ENCODE data around the gene NECTIN1.

NECTIN1 gene

DNA sequence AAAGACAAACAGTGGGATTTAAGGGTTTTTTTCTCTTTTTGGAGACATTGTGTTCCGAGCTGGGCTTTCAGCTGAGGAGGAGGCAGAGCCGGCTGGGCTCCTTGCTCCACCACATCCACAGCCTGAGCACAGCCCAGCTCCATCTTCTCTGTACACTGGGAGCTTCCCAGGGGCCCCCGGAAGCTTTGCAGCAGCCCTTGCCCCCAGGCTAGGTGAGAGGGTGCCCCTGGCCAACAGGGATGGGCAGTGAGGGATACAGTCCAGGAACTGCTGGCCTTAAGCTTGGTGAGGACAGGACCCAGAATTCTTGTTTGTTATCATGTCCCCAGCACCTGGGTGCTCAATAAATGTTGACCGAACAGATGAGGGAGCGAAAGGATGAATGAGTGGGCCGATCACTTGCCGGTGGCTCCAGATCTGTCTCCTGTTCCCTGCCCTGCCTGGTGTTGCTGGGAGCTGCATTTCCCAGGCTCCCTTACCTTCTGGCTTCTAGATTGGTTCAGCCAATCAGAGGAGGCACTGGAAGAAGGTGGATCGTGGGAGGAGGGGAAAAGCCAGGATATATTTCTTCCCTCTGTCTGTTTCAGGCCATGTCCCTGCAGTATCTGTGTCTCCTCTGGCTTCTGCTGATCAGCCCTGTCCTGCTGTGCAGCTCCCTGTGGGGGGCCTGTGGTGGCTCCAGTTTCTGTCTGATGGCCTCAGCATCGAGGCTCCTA, 26.5 kb upstream of the NECTIN1 start:
- no peak for DNase-seq (ENCODE audit: low read depth in 3 of 3, low spot score in 1 of 3)

DNA sequence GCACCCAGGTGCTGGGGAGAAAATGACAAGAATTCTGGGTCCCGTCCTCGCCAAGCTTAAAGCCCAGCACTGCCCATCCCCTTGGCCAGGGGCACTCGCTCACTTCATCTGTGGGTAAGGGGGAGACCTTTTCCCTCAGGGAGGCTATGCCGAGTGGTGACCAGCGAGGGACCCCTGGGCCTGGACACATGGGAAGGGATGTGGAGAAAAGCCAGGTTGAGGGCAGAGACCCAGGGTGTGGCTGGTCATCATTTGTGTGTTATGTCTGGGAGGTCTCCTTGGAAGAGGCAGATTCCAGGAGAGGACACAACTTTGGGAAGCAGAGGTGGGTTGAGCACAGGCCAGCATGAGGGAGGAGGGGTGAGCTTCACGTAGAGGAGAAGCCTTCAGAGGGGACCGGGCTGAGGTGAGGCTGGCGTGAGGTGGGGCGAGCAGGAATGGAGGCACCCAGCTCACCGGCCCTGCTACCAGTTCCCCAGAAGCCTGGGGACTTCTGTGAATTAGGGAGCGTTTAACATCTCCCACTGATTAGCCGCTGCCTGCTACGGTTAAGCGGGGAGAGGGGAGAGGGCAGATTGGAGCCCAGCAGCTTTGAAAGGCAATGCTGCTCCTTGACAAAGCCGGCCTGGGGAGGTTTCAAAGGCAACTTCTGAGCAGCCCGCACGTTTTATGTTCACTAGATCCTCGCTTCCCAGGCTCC, 25.8 kb upstream of the NECTIN1 start:
- no peak for DNase-seq (ENCODE audit: low read depth in 3 of 3, low spot score in 1 of 3)

DNA sequence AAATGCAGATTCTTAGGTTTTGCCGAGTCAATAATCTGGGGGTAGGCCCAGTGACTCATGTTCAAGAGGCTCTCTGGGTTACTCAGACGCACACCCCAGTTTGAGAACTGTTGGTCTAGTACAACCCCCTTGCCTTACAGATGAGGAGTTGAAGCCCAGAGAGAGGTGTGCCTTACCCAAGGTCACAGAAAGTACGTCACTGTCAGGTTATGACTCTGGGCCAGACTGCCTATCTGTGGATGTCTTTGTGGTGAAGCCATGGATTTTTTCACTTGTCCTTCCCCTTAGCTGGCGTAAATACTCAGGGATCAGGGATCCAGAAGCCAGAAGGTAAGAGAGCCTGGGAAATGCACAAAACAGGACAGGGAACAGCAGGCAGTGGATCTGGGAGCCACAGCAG, 25.2 kb upstream of the NECTIN1 start:
- no peak for DNase-seq (ENCODE audit: low read depth in 3 of 3, low spot score in 1 of 3)

DNA sequence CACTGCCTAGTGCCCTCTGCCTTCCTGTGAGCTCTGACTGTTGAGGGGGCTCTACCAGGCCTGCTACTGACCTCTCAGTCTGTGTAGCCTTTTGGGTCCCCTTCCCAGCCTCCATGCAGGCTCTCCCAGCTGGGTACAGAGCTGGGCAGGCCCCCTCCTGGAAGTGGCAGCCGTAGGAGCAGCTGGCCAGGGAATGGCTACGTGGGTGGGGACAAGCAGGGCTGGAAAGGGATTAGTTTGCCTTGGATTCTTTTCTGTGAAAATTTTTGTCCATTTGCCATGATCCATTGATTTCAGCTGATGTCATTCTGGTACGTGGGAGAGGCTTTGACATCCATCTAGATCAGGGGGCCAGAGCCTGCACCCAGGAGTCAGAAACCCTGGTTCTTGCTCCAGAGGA, 23.9 kb upstream of the NECTIN1 start:
- no peak for DNase-seq (ENCODE audit: low read depth in 3 of 3, low spot score in 1 of 3)

DNA sequence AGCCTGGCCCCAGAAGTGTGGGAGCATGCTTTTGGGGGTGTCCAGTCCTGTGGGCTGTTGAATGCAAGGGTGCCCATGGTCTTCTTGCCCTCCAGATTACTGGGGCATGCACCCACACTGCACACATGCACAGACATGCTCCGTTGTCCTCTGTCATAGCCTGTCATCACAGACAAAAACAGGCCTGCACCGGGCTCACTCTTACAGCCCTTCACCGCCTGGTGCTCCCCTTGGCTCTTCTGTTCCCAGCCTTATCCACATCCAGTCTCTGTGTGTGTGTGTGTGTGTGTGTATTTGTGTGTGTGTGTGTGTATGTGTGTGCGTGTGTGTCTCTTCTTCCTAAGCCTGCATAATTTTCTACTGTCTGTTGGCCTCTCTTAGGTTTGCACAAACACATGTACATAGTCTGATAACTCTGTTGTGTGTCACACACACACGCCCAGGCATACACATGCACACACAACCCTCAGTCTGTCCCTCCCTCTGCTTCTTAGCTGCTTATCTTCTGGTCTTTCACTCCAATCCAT, 23.4 kb upstream of the NECTIN1 start:
- DNase-seq (ENCODE audit: low read depth in 3 of 3, low spot score in 1 of 3), result no peak

DNA sequence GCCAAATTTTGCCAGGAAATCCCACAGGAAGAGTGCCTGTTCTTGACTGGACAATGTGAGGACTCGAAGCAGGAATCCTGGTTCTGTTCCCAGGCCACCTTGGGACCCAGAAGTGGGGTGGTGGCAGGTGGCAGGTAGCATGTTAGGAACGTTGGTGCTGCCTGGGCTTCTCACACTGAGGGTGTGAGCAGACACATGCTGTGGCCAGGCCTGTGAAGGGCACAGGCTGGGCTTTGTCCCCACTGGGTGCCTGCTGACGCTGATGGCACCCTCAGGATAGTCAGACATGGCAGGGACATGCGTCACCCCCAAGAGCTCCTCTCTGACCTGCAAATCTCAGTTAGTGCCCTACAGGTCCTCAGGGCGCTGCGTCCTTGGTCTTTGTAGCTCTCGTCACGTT, 21.1 kb upstream of the NECTIN1 start:
- DNase-seq (ENCODE audit: low read depth in 3 of 3, low spot score in 1 of 3), result no peak

DNA sequence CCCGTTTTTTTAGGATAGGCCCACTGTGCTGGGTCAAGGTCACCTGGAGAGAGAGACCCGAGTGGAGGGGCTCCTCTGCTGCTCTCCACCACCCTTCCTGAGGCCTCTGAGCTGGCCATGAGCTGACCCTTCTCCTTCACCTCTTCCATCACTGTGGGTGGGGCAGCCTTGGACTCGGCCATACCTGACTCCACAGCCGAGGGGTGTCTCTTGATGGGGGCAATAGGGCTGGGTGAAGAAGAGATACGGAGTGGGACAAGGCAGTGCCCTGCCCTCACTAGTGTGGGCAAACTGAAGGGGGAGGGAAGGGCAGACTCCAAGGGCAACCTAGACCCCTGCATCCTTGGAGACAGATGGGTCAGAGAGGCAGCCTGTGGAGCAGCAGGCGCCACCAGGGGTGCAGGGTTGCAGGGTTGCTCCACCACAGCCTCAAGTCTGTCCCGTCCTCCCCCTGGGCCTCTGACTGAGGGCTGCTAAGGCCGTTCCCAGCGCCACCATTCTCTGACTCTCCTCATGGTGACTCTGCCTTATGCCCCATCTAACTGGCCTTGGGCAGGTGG, 20.1 kb upstream of the NECTIN1 start:
- no peak for DNase-seq (ENCODE audit: low read depth in 3 of 3, low spot score in 1 of 3)

DNA sequence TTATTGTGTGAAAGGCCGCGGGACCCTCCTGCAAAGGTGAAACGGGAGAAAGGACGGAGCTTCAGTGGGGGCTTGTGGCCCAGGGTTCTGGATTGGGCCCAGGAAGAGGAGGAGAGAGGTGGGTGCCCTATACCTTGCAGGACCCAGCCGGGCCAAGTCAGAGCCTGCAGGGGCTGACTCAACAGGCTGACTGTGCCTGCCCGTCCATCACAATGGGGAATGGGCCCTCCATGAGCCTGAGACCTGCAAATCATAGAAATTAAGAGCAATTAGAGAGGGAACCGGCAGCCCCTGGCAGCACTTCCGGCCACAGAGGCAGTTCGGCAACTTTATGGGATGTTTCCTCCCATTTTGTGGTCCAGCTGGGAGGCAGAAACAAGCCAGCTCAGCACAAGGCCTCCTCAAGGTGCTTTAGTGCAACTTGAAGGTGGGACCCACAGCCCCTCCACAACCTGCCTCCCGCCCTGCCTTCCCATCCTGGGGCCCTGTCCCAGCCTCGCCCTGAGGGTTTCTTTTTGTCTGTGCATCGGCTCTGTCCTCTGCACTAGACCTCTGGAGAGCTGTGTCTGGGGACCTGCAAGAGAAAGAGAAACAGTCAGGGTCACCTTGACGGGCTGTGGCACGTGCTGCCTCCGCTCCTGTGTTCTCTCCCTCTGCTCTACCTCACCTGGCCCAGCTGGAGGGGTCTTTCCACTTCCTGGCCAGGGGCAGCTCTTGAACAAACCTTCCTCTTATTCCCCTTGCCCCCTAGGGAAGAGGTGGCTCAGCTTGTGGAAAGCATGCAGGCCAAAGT, 19.1 kb upstream of the NECTIN1 start:
- no peak for DNase-seq (ENCODE audit: low read depth in 3 of 3, low spot score in 1 of 3)

DNA sequence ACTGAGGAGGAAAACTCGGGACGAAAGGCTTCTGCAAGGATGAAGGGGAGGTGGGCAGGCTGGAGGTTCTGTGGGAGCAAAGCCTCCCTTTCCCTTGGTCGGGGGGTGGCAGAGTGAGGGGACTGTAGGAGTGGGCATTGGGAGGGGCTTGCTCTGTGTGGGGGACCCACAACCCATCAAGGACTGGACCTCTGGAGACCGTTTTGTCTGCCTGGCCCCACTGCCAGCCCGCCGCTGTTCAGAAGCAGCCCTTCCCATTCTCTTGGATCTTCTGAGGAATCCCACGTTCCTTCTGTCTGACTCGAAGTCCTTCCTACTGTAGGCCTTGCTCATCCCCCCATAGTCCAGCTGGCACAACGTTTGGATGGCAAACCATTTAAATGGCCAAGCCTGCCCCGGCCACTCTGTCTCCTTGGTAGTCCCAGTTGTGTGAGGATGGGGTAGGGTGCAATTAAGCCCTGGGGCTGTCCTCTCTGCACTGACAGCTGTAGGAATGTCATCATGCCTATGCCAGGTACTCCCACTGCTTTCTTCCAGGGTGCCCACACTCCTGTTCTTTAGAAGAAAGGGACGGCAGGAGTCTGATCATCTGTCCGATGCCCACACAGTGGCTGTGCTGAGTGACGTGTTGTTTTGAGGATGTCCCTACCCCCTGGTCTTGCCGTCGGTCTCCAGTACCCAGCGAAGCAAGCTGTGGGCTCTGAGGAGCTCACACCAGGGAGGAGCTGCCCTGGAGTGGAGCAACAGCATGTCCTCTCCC, 17.0 kb upstream of the NECTIN1 start:
- no peak for DNase-seq (ENCODE audit: low read depth in 3 of 3, low spot score in 1 of 3)

DNA sequence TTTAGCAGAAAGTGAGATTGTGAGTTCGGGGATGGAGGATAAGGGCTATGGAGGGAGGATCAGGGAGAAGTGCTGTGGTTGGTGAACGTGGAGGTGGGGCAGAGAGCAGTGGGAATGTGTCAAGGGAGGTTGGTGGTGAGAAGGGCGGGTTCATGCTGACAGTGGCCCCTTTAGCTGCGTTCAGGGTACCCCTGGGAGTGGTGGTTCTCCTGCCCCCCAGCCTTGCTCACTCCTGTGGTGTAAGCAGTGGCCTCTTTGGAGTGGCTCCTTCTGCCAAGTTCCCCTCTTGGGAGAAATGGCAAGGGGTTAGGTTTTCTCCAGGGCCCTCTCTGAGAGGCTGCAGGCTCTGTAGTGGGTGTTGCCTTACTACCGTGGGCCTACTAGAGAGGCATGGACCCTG, 16.1 kb upstream of the NECTIN1 start:
- no peak for DNase-seq (ENCODE audit: low read depth in 3 of 3, low spot score in 1 of 3)

DNA sequence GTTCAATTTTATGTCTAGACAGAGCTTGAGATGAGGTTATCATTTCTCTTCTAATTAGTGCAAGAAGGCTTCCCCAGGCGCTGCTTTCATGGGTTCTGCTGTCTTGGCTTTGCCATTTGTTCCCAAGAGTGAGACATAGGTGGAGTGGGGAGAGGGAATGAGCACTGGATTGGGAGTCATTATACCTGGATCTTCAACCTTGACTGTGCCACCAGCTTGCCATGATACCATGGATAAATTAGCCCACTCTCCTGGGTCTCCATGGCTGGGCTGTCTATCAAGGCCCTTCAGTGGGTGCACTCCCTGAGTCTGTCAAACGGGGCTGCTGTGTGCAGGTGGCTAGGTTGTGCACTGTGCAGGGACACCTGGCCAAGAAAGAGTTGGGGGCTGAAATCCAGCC, 15.6 kb upstream of the NECTIN1 start:
- no peak for DNase-seq (ENCODE audit: low read depth in 3 of 3, low spot score in 1 of 3)

DNA sequence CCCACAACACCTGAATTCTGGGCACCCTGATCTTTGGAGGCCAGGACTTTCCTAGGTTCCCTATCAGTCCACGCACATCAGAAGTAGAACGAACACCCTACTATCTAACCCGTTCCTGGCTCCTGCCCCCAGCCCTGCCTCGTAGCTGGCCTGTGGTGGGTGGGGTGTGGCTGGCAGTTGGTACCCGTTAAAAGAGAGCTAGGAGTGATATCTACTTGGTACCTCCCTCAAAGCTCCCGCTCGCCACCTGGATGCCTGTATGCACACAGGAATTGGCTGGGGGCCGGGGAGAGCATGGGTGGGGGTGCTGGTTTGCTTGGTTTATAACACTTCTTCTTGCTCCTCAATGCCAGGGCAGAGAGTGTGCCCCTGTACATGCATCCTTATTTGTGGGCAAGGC, 14.0 kb upstream of the NECTIN1 start:
- no peak for DNase-seq (ENCODE audit: low read depth in 3 of 3, low spot score in 1 of 3)

DNA sequence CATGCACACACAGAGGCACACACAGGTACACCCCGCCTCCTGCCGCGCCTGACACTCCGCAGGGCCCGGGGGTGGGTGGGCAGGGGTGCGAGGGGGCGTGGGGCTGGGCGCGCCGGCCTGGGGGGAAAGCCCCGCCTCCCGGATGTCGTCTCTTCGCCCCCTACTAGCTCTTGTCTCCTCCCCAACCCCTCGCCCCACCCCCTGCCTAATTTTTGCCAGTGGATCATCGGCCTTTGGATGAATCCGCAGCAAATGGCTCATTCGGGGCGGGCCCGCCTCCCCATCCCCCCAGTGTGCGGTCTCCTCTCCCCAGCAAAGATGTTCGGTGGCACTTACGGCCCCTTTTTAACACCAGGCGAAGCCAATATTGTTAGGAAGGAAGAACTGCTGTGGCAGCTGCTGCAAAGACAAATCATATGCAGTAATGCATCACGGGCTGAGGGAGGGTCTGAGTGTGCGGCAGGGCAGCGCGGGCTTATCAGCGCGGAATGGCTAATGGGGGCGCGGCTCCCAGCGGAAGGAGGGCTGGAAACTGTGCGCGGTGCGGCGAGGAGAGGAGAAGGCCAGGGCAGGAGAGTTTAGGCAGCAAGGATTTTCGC, 13.4 kb upstream of the NECTIN1 start:
- no peak for DNase-seq (ENCODE audit: low read depth in 3 of 3, low spot score in 1 of 3)

DNA sequence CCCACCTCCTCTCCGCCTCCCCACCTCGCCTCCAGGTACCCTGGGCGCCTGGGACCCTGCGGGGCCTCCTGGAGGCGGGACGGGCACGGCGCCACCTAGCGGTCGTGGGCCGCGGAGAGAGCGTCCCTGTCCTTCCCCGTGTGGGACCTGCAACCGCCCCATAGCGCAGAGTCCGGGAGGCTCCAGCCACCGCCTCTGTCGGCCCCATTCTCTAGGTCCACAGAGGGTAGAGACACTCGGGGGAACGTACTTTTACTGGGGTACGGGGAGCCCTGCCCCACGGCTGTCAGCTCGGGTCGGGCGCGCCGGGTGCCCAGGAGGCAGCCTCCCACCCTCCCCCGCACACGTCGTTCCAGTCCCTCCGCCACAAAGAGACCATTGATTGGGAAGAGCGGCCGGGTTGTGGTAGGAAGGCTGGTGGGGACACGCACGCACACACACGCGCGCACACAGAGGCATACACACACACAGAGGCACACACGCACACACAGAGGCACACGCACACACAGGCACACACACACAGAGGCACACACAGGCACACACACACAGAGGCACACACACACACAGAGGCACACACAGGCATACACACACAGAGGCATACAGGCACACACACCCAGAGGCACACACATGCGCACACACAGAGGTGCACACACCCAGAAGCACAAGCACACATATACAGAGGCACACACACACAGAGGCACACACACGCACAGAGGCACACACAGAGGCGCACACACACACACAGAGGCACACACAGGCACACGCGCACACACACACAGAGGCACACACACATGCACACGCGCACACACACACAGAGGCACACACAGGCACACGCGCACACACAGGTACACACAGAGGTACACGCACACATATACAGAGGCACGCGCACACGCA, 12.6 kb upstream of the NECTIN1 start:
- peak in 2 of 3 donors; percentile 24 to 51 for DNase-seq (ENCODE audit: low read depth in 3 of 3, low spot score in 1 of 3)

DNA sequence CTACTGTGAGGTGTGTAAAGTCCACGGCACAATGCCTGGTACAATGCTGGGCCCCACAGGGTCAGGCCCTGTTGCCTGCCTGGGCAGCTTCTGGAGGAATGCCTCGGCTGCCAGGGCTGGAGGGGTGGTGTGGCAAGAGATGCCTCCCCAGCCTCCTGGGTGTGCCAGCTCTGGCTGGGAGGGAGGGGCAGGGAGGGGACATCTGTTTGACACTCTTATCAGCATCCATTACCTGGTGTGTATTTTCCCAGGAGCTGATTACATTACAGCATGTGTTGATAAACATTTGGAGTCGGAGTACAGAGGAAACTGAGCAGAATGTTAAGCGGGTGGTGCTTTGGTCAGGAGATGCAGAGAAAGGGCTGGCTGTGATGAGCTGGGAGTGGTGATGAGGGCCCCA, 11.0 kb upstream of the NECTIN1 start:
- DNase-seq (ENCODE audit: low read depth in 3 of 3, low spot score in 1 of 3), result no peak

DNA sequence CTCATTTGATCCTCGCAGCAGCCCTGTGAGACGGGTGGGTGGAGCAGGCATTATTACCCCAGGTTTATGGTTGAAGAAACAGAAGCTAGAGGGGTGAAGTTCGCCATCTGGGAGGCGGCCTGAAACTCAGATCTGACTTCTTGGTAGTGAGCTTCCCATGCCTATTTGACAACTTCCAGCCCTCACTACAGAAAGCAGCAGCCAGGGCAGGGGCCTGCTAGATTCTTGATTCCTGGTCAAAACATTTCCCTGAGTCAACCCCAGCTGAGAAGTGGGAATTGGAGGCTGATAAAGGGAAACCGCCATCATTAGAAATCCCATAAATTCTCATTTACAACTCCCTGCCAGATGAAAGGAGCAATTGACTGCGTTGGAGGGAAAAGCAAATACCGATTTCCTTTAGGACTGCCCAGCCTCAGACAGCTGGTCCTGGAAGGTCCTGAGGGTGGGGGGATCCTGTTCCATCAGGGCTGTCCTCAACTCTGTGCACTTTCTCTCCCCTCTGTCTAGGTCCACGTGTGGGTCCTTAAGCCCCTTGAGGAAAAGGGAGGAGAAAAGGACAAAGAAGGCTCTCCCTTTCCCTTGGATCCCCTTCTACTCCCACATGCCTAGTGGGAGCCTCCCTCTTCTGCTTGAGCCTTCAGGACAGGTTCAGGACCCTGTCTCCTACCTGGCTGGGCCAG, 10.2 kb upstream of the NECTIN1 start:
- DNase-seq (ENCODE audit: low read depth in 3 of 3, low spot score in 1 of 3), result no peak

DNA sequence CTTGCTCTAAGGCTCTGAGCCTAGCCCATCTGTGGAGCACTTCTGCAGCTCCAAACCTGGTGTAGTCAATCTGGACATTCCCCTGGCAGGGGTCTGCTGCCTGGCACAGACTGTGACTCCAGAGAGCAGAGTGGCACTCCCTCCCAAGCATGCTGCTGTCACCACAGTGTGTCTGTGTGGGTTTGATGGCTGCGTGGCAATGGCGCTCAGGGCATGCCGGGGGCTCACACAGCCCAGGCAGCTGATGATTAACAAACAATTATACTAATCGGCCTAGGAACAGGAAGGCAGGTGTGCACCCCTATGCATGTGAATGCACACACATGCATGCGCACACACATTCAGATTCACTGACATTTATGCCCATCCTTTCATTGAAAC, 9.0 kb upstream of the NECTIN1 start:
- no peak for DNase-seq (ENCODE audit: low read depth in 3 of 3, low spot score in 1 of 3)

DNA sequence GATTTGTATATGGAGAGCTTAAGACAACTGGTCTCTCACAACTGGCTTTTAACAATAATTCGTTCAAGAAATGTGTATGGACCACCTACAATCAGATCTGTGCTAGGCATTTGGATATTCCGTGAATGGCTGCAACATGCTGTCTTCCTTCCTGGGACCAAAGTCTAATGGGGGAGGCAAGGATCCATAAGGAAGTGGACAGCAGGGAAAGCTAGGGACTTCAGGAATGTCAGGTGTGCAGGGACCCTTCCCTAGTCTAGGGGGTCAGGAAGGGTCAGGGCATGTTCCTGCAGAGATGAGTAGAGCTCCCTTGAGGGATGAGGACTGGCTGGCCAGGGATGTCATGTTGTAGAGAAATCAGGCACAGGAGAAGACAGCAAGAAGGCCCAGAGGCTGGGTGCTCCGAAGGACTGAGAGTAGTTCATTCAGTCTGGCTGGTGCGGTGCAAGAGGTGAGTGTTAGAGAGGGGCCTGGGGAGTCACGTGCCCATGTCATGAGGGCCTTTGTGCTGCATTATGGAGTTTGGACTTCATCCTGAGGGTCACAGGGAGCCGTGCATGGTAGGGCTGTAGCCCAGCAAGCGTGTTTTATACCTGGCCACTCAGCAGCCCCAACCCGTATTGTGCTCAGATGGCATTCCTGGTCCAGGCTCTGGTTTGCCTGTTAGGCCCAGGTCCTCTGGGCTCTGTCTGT, 8.5 kb upstream of the NECTIN1 start:
- no peak for DNase-seq (ENCODE audit: low read depth in 3 of 3, low spot score in 1 of 3)

All from stimulated activated CD4-positive, alpha-beta T cell treated with anti-CD3 and anti-CD28 coated beads, TNF-alpha, amount 100 ng/mL, for 1 hour (primary cell).